Measurements from ENCODE around the gene AFAP1.

The AFAP1 gene

GRCh38 chr4:7892212-7893019 is 47.2 kb downstream of the AFAP1 start:
- peak; percentile 97 for DNase-seq

DNA sequence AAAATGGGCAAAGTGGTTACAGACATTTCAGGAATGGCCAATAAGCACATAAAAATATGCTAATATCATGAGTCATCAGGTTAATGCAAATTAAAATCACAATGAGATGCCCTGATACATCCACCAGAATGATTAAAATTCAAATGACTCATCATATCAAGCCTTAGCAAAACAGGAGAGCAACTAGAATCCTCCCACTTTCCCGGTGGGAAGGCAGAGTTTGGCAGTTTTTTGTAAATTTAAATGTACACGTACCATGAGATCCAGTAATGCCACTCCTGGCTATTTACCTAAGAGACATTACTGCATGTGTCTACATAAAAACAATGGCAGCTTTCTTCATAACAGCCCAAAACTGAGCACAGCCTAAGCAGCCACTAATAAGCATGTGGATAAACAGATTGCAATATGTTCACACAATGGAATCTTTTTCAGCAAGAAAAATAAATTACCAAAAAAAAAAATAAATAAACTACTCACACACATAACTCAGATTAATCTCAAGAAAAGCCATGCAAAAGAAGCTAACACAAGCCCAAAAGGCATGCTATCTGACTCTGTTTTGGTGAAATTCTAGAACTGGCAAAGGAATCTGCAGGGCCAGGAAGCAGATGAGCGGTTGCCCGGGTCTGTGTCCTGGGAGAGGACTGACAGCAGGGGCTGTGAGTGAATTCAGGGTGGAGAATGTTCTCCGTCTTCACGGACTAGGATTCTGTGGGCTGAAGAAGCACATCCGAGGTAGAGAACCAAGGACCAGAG is 48.8 kb downstream of the AFAP1 start:
- no peak for DNase-seq

GRCh38 chr4:7887436-7887835 is 52.2 kb downstream of the AFAP1 start:
- DNase-seq = no peak

DNA sequence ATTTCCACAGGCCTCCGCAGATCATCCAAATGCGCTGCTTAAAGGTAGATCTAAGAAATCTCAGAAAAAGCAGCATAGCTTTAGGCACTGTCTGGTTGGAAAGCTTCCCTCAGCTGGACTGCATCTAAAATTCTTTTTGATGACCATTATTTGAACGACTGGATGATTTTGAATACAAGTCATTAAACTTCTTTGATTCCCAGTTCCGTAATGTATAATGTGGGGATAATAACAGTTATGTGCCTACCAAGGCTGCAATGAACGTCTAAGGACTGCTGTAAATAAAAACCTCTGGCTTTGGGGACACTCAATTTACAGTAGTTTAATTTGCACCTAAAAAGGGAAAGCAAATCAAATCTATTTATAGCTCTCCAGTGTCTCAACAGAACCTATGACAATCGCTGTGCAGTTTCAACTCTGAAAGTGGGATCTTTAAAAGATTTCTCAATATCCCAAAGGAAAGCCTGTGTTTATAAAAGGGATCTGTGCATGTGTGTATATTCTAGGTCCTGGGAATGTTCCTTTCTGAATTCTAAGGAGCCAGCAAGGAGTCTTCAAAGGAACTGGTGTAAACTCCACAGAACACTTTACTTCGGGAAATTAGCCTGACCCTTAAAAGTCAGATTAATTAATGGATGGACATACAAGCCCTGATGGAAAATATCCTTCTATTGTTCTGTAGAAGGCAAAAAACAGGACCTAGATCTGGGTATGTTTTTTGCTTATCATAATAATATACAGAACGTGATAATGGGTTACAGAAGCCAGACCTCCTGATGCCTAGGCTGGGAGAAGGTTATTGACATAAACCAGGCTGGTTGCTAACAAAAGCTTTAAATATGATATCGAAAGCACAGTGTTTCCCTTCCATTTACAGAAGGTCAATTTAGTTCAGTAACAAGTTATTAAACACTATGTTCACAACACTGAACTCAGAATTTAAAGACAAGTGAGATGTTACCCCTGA is 53.4 kb downstream of the AFAP1 start:
- DNase-seq = no peak

DNA sequence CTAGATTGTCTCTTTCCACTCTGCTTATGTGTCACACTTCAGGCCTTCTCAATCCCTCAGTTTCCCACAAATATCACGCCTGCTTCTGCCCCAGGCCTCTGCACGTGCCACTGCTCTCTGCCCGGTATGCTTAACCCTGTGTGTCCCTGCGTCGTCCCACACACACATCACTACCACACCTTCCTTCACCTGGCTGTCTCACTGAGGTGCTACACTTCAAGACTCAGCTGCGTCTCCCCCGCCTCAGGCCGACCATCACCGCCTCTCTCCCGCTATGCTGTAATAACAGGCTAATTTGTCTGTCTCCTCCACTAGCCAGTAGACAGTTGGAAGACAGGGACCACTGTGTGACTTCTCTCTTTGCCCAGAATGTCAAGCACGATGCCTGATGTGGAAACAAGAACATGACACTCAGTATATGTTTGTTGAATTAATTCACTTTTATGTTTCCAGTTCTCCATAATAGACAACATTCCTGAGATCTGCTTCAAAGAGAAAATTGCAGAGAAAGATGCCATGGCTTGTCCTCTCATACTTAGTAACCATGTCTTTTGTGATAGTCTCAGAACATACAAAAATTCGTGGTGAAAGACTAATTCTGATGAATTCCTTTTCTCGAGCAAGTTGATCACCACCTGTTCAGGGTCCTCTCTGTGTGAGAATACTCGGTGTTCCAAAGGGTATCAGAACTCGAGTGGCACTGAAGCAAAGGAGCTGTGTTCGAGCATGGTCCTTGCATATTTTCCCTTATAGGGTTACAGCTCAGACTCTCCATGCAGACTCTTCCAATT is 54.2 kb downstream of the AFAP1 start:
- DNase-seq = no peak

DNA sequence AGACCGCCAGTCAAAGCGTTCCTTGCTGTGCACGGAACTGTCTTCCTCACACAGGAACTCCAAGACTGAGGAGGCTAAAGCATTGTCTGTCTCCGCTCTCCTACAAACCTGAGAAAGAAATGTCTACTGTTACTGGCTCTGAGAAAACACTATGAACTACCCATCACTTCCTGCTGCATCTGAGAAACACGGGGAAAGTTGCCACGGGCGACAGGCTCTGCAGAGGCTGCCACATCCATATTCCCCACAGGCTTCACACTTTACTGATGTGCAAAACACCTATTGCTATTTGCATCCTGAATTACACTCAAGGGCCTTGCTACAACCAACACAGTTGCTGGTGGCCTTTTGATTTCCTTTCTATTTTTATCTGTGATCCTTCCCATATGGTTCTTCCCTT is 59.0 kb downstream of the AFAP1 start:
- DNase-seq = no peak

DNA sequence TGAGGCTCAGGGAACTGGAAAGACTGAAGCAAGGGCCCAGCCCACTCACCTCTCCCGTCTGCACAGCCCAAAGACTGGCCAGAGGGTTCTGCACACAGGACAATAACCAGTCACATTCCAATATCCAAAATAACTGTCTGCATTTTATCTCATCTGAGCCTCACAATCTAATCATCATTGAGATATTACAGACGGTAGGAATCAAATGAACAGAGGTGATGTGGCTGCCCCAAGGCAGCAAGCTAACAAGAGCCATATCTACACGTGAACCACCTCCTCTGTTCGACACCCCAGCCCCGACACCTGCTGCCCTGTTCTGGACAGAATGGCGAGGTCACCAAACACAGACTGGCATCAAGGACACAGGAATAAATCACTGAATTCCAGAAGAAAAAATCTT is 60.5 kb downstream of the AFAP1 start:
- no peak for DNase-seq

GRCh38 chr4:7878323-7878722 is 61.3 kb downstream of the AFAP1 start:
- DNase-seq = no peak

- DNase-seq = no peak
Observed at GRCh38 chr4:7877176-7877575, 62.5 kb downstream of the AFAP1 start.

GRCh38 chr4:7876201-7876875 is 63.3 kb downstream of the AFAP1 start:
- DNase-seq = peak; percentile 84

DNA sequence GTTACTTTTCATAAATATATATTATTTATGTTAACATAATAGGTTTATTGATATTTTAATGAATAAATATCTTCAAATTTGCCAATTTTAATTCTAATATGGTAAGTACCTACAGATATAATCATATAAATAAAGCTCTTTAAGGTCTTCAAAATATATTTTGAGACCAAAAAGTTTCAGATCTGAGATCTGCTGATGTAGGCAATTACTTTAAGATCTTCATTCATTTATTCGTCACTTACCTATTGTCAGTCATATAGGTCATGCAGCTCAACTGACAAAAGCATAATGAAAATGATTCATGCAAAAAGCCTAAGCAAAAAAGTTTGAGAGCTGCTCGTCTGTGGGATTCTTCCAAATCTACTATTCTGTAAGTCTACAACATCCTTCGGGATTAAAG is 64.8 kb downstream of the AFAP1 start:
- no peak for DNase-seq

DNA sequence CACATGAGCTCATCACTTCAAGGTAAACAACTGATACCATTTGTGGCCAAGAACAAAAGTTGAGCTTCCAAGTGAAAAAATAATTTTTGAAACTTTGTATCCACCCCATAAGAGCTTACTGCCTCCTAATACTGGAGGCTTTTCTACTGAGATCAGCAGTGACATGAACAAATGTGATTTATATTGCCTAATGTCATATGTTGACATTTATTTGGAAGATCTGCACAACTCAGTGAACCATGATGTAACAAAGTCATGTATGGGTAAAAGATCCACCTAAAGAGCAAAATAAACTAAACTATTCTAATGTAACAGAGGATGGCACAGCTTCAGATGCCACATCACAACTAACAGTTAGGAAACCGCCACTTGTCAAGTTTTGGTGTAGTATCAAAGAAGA is 65.8 kb downstream of the AFAP1 start:
- no peak for DNase-seq

GRCh38 chr4:7872264-7872771 is 67.3 kb downstream of the AFAP1 start:
- peak; percentile 97 for DNase-seq

- DNase-seq = no peak
Observed at GRCh38 chr4:7871356-7871755, 68.3 kb downstream of the AFAP1 start.

- no peak for DNase-seq
Observed at GRCh38 chr4:7868892-7869471, 70.7 kb downstream of the AFAP1 start.

DNA sequence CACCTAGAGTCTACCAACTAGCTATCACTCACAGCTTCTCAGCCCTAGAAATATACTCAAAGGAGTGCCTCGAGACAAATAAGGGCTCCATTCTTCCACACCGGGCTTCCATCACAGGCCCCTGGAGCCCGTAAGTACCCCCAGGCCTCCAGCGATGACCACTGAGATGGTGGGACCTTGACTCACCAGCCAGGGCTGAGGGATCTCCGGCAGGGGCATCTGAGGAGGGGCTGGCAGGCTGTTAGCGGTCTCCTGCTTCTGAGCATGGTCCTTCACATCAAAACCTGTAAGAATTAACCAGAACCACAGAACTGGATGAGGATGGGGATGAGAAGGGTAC is 71.3 kb downstream of the AFAP1 start:
- no peak for DNase-seq

DNA sequence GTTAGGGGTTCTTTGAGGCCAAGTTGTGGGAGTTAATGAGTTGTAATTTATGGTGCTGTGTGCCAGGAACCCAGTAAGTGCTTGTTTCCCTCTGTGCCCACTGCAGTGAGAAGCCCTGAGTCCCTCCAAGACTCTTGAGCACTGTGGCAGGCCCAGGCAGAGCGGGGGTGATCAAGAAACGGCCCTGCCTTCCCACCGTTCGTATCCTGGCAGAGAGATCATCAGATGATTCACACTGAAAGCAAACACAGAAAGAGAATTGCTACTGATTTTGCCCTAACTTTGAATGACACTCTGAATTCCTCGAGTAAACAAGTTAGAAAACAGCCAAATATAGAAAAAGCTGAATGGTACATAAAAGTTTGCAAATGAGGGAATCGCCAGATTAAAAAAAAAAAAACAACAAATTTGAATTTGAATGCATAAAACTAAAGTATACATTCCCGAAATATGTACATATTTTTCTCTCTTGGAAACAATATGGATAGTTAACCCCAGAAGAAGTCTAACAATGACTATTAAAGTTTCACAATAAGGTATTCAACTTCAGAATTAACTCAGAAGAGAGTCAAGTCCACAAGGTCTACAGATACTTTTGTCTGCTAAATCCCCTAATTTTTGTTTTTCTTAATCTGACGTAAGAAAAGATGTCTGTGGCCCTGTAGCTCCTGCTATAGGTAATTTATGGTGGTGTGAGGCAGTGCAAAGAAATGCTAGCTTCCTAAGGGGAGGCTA is 71.8 kb downstream of the AFAP1 start:
- DNase-seq = no peak

DNA sequence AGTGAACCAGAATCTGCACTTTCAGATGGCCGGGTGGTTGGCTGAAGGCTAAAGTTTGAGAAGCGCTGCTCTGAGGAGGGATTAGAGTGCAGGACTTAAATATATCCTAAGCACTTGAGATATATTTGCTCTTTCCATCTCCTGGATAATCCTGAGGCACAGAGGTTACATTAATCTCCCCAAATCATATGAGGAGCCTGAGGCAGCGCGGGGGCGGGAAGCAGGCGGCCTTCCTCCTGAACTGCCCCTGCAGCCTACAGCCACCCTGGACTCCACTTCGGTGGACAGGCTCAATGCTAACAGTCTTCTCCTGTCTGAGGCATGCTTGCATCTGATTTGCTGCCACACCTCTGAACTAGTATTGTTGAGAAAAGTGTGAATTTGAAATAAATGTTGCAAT is 72.5 kb downstream of the AFAP1 start:
- DNase-seq = peak; percentile 39

GRCh38 chr4:7865533-7865932 is 74.1 kb downstream of the AFAP1 start:
- DNase-seq = no peak

DNA sequence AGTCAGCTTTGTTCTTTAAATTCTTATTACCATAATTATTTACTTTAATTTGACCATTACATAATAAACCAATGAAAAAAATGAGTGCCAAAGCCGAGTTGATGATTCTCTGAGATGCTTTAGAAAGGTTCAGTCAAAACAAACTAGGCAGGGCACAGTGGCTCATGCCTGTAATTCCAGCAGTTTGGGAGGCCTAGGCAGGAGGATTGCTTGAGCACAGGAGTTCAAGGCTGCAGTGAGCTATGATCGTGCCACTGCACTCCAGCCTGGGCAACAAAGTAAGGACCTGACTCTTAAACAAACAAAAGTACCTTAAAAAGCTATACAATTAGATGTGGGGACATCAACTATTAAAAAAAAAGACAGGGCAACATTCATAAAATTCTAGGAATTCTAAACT is 75.0 kb downstream of the AFAP1 start:
- DNase-seq = no peak
